HEK293 (cell line): ENCODE measurements around the gene ULBP1.
A peak's percentile ranks its signal among the peaks of the same experiment; 100 is the strongest.

Experiments used
- CTCF ChIA-PET: fragments of 350-600 bp; formaldehyde crosslinking; extraction: SDS; loops from one replicate; lab custom pipeline; 2021; ENCODE audit warnings: antibody characterized with exemption; lab: Yijun Ruan, JAX
- POLR2A ChIA-PET: fragments of 300-600 bp; formaldehyde crosslinking; extraction: SDS; loops from one replicate; lab custom pipeline; 2020; ENCODE audit warnings: antibody characterized with exemption, inconsistent platforms; lab: Yijun Ruan, JAX
- H3K27ac ChIP-seq: fragments of 200-500 bp; sonication (Bioruptor generic); 2 replicates; pipeline ENCODE4 v1.5.1; 2014; ENCODE audit warnings: low read depth, low read length, control low read depth, inconsistent platforms; ENCODE audit errors: extremely low read depth
- H3K36me3 ChIP-seq, 2 experiments: fragments of 200-500 bp in 1 of 2; sonication (Bioruptor generic) in 1 of 2; 1 replicate in 1 of 2; 2 replicates in 1 of 2; pipeline ENCODE4 v1.5.1; 2014 to 2017; ENCODE audit warnings: inconsistent platforms in 2 of 2, low read length in 2 of 2; ENCODE audit not compliant: control insufficient read depth in 2 of 2, insufficient read depth in 1 of 2
- H3K4me1 ChIP-seq: fragments of 200-500 bp; sonication (Bioruptor generic); 2 replicates; pipeline ENCODE4 v1.5.1; 2014; ENCODE audit warnings: mild to moderate bottlenecking, low read length, inconsistent platforms; ENCODE audit not compliant: control insufficient read depth, insufficient read depth
- H3K4me3 ChIP-seq: 2 replicates; pipeline ENCODE4 v1.5.1; 2011; ENCODE audit warnings: low read depth, mild to moderate bottlenecking, control low read depth, low read length, moderate library complexity
- H3K9me3 ChIP-seq: fragments of 200-500 bp; sonication (Bioruptor generic); 2 replicates; pipeline ENCODE4 v1.5.1; 2014; ENCODE audit warnings: low read depth, low read length, inconsistent platforms; ENCODE audit not compliant: control insufficient read depth, insufficient read depth
- BCL6B ChIP-seq: fragments of 450-650 bp; formaldehyde crosslinking; IDR thresholded peaks from 2 replicates; pipeline ENCODE4 v1.5.1; 2017; ENCODE audit warnings: missing biosample characterization, missing genetic modification characterization
- CTCF ChIP-seq: fragments of 450-650 bp; formaldehyde crosslinking; IDR thresholded peaks from 2 replicates; pipeline ENCODE4 v1.5.1; 2016; ENCODE audit warnings: missing biosample characterization, missing genetic modification characterization
- MYNN ChIP-seq: fragments of 450-650 bp; formaldehyde crosslinking; IDR thresholded peaks from 2 replicates; pipeline ENCODE4 v1.5.1; 2016; ENCODE audit warnings: missing biosample characterization, missing genetic modification characterization, borderline replicate concordance
- PRDM2 ChIP-seq: fragments of 450-650 bp; formaldehyde crosslinking; IDR thresholded peaks from 2 replicates; pipeline ENCODE4 v1.5.1; 2016; ENCODE audit warnings: missing biosample characterization, missing genetic modification characterization, borderline replicate concordance
- SCRT2 ChIP-seq: fragments of 450-650 bp; formaldehyde crosslinking; IDR thresholded peaks from 2 replicates; pipeline ENCODE4 v1.5.1; 2016; ENCODE audit warnings: missing biosample characterization, missing genetic modification characterization
- ZBTB11 ChIP-seq: fragments of 450-650 bp; formaldehyde crosslinking; conservative IDR thresholded peaks from 2 replicates; pipeline ENCODE4 v1.5.1; 2016; ENCODE audit warnings: low read depth, missing biosample characterization, missing genetic modification characterization
- ZBTB26 ChIP-seq: fragments of 450-650 bp; formaldehyde crosslinking; optimal IDR thresholded peaks from 2 replicates; pipeline ENCODE3; 2016; ENCODE audit warnings: missing biosample characterization, mild to moderate bottlenecking, missing genetic modification characterization
- ZNF121 ChIP-seq: fragments of 450-650 bp; formaldehyde crosslinking; IDR thresholded peaks from 2 replicates; pipeline ENCODE4 v1.5.1; 2016; ENCODE audit warnings: missing biosample characterization, missing genetic modification characterization
- ZNF132 ChIP-seq: fragments of 450-650 bp; formaldehyde crosslinking; IDR thresholded peaks from 2 replicates; pipeline ENCODE4 v1.5.1; 2017; ENCODE audit warnings: missing biosample characterization, missing genetic modification characterization, borderline replicate concordance
- ZNF157 ChIP-seq: fragments of 450-650 bp; formaldehyde crosslinking; IDR thresholded peaks from 2 replicates; pipeline ENCODE4 v1.5.1; 2016; ENCODE audit warnings: missing biosample characterization, missing genetic modification characterization
- ZNF449 ChIP-seq: fragments of 450-650 bp; formaldehyde crosslinking; IDR thresholded peaks from 2 replicates; pipeline ENCODE4 v1.5.1; 2017; ENCODE audit warnings: missing biosample characterization, mild to moderate bottlenecking, missing genetic modification characterization, moderate library complexity
- ZNF792 ChIP-seq: fragments of 450-650 bp; formaldehyde crosslinking; IDR thresholded peaks from 2 replicates; pipeline ENCODE4 v1.5.1; 2016; ENCODE audit warnings: missing biosample characterization, missing genetic modification characterization
- ZNF843 ChIP-seq: fragments of 450-650 bp; formaldehyde crosslinking; IDR thresholded peaks from 2 replicates; pipeline ENCODE4 v1.5.1; 2016; ENCODE audit warnings: missing biosample characterization, missing genetic modification characterization

Gene ULBP1

GRCh38 chr6:149923327-149923986 is 40.3 kb upstream of the ULBP1 start:
- CTCF ChIA-PET = interaction anchor here (0.6 to 2.5 kb wide), 9 partner anchors 57 to 894 kb away, joined by 3 to 45 read pairs (median 4); no protein-coding TSS in a partner anchor
- Histone ChIP-seq H3K4me3 (peak overlapping the region; percentile 5; the same call in 1 of the 2 replicates), H3K36me3 (no peaks in the 10 kb centered on the region), H3K27ac (no peak overlapping the region), H3K4me1 (no peaks in the 10 kb centered on the region), H3K9me3 (no peaks in the 10 kb centered on the region)
- TF ChIP-seq CTCF (tag by site-specific recombination) (no peak), PRDM2 (no peak), ZNF792 (tag by site-specific recombination) (0 out of 2 replicates have a peak, but pooled peaks have one; percentile 19), ZNF843 (no peak), ZNF121 (tag by site-specific recombination) (no peak), MYNN (tag by site-specific recombination) (no peak), ZNF132 (tag by site-specific recombination) (no peak), SCRT2 (tag by site-specific recombination) (no peak), ZBTB26 (tag by site-specific recombination) (peak; percentile 0), ZNF157 (tag by site-specific recombination) (no peak), BCL6B (no peak), ZBTB11 (tag by site-specific recombination) (no peak), ZNF449 (no peak)
- POLR2A ChIA-PET = interaction anchor here (0.6 kb wide), 1 partner anchor 27 kb away, joined by 3 read pairs; no protein-coding TSS in a partner anchor
